Measurements from ENCODE around the gene PNMA8B.

DNA sequence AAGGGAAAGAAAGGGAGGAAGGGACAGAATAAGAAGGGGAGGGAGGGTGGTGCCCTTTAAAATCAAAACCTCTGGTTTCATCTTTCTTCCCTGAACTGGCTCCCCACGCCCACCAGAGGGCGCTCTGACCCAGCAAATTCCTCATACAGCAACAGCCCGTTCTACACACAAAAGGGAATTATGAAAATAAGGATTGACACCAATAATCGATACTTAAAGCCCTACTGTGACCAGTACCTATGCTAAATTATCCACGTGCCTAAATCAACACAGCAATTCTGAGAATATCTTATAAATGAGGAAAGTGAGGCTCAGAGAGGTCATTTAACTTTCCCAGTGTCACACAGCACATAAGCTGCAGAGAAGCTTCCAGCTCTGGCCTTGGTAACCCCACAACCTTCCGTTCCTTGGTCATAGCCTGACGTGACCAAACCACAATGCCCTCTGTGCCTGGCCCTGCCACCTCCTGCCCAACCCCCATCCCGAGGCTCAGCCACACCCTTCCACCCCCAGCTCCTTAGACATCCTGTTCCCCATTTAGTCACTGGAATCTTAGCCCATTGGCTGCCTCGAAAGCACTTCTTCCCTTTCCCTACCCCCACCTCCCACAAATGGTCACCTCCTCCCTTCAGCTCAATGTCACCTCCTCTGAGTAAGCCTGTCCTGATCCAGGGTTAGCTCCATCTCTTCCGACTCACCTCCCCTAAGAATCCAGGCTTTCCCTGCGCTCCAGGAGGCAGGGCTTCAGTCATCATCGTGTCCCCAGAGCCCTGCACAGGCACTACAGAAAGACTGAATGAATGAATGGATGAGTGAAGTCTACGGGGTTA lies 34.2 kb upstream of the PNMA8B start:
- TF ChIP-seq, protein P1, sequence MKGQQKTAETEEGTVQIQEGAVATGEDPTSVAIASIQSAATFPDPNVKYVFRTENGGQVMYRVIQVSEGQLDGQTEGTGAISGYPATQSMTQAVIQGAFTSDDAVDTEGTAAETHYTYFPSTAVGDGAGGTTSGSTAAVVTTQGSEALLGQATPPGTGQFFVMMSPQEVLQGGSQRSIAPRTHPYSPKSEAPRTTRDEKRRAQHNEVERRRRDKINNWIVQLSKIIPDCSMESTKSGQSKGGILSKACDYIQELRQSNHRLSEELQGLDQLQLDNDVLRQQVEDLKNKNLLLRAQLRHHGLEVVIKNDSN (IDR thresholded peaks at IDR 0.05): no peak
- TF ChIP-seq TEAD4 (IDR thresholded peaks at IDR 0.05) (no peak), EP300 (IDR thresholded peaks at IDR 0.05; ENCODE audit: borderline replicate concordance) (no peak), YY1 (IDR thresholded peaks at IDR 0.05; ENCODE audit: low read depth) (no peak), CEBPB (IDR thresholded peaks at IDR 0.05) (no peak), RAD21 (IDR thresholded peaks at IDR 0.05; ENCODE audit: low read depth) (peak; percentile 95), FOXM1 (IDR thresholded peaks at IDR 0.05; ENCODE audit: borderline replicate concordance, low read depth) (no peak)
- TF ChIP-seq, protein P2, sequence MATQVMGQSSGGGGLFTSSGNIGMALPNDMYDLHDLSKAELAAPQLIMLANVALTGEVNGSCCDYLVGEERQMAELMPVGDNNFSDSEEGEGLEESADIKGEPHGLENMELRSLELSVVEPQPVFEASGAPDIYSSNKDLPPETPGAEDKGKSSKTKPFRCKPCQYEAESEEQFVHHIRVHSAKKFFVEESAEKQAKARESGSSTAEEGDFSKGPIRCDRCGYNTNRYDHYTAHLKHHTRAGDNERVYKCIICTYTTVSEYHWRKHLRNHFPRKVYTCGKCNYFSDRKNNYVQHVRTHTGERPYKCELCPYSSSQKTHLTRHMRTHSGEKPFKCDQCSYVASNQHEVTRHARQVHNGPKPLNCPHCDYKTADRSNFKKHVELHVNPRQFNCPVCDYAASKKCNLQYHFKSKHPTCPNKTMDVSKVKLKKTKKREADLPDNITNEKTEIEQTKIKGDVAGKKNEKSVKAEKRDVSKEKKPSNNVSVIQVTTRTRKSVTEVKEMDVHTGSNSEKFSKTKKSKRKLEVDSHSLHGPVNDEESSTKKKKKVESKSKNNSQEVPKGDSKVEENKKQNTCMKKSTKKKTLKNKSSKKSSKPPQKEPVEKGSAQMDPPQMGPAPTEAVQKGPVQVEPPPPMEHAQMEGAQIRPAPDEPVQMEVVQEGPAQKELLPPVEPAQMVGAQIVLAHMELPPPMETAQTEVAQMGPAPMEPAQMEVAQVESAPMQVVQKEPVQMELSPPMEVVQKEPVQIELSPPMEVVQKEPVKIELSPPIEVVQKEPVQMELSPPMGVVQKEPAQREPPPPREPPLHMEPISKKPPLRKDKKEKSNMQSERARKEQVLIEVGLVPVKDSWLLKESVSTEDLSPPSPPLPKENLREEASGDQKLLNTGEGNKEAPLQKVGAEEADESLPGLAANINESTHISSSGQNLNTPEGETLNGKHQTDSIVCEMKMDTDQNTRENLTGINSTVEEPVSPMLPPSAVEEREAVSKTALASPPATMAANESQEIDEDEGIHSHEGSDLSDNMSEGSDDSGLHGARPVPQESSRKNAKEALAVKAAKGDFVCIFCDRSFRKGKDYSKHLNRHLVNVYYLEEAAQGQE (IDR thresholded peaks at IDR 0.05; ENCODE audit: low read depth): no peak
- TF ChIP-seq, protein P3, sequence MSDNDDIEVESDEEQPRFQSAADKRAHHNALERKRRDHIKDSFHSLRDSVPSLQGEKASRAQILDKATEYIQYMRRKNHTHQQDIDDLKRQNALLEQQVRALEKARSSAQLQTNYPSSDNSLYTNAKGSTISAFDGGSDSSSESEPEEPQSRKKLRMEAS (IDR thresholded peaks at IDR 0.05): no peak

All from Ishikawa (cell line).